ENCODE results near the gene FKBP1A.
A peak's percentile ranks its signal among the peaks of the same experiment; 100 is the strongest.

FKBP1A gene

DNA sequence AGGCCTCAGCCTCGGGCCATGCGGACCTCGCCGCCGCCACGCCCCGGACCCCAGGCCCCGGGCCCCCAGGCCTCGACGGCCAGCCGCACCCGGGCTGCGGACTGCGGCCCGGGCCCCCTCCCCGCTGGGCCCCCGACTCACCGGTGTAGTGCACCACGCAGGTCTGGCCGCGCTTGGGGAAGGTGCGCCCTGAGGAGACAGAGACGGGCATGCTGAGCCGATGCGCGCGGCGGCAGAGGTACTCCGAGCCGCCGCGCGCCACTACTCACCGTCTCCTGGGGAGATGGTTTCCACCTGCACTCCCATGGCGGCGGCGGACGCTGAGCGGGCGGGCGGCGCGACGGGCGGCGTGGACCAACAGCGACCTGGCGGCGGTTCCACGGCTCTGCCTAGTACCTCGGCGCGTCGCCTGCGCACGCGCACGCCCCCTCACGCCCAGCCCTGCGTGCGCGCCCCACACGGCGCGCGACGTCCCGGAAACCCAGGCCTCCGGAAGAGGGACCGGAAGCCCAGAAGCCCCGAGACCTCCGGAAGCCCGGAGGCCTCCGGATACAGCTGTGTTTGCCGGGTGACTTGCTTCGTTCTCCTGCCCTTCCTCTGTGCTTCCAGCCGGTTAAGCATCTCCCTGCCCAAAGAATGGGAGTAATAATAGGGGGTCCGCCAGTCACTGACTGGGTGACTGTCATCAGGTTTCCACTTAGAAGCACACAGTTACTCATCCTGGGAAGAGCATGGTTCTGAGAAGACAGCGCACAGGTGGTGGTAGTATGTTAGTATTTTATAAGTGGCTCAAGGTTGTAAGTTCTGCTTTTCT, at the start of gene FKBP1A:
Gene FKBP1A (minus strand): TSS at position 362 of the 814 bp plus-strand sequence. CDS start 56 bp downstream, at position 306.
- DNase-seq = peak; percentile 51

DNA sequence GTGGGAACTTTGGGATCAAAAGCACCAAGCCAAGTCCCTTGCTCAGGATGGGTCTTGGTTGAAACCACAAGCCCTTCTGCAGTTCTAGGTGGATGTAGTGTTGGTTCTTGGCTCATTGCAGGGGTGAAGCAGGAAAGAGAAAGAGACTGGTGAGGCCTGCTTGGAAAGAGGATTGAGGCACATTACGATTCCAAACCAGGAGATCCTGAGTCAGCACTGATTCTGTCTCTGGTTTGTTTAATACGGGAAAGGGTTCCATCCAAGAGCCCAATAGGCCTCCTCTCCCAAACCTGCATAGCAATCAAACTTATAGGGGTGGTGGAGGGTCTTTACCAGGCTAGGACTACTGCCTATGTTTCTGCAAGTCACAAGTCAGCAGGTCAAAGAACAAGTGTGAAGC, 49.5 kb upstream of the FKBP1A start:
- DNase-seq = no peak

DNA sequence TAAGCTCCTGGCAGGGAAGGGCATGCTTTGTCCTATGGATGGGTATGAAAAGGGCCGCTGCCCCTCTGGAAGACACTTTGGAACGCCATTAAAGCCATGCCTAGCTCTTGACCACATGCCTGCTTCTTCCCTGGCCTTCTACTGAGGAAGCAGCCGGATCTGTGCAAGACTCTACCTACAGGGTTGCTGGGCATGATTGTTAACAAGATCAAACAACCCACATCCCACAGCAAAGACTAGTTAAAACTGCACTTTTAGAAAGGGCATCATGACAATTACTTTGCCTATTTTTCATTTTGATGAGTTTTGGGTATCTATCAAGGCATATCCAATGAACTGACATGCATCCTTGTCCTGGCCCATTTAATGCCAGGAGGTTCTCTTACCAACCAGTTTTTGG, 48.3 kb upstream of the FKBP1A start:
- no peak for DNase-seq

DNA sequence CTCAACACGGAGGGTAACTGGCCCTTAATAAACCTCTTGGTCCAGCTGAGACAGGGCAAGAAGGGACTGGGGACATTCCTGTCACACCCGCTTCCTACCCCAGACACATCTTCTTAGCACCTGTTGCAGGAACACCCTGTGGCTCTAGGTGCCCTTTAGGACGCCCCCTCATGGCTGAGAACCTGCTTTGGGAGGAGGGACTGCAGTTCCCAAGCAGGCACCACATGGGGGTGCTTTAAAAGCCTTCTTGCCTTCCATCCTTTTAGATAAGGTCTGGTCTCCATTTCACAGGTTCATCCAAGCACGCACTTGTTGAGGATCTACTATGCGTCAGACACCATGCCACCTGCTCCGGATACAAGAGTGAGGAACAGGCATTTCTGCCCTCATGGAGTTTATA, 47.2 kb upstream of the FKBP1A start:
- DNase-seq = no peak

DNA sequence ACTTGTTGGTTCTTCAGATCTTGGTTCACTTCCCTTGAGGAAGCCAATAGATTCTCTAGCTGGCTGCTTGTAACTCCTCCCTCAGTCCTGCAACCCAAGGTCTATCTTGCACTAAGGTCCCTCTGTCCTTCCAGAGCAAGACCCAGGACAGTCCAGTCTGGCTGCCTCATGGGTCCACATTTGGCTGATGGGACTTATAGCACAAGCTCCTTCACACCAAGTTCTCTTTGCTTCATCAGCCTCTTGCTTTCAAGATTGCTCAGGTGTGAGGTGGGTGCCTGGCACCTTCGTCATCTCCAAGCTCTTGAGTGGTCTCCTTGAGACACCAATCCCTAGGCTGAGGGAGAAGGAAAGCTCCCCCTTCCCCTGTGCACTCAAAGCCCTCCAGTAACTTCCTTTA, 45.5 kb upstream of the FKBP1A start:
- DNase-seq = no peak

DNA sequence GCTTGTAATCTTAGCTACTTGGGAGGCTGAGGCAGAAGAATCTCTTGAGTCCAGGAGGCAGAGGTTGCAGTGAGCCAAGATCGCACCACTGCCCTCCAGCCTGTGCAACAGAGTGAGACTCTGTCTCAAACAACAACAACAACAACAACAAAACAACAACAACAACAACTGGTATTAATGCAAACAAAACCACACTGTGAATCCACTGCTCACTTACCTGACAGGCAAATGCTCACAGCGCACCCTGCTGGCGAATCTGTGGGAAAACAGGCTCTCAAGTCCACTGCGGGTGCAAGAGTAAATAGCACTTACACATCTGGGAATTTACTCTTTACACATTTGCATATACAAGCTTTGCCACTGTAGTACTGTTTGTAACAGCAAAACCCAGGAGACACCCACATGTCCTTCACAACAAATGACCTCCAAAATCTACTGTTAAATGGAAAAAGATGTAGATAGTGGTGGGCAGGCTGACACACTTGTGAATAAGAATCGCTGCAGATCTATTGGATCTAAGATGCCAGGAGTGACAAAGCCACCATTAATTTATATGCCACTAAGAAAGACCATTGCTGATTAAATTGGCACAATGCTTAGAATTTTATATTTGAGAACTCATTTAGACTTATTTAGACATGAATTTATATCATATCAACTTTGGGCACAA, 44.5 kb upstream of the FKBP1A start:
- peak; percentile 67 for DNase-seq

DNA sequence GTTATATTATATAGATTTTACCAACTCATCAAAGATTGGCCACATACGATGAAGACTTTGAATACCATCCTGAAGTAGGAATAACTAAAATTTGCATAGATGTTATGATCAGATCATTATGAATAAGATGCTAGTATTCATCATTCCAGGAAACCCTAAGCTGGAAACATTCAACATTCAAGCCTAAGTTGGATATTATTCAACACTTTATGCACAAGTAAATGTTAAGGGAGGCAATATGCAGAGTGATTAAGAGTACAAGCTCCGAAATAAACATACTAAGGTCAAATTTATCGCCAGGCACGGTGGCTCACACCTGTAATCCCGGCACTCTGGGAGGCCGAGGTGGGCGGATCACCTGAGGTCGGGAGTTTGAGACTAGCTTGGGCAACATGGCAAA, 43.4 kb upstream of the FKBP1A start:
- no peak for DNase-seq

DNA sequence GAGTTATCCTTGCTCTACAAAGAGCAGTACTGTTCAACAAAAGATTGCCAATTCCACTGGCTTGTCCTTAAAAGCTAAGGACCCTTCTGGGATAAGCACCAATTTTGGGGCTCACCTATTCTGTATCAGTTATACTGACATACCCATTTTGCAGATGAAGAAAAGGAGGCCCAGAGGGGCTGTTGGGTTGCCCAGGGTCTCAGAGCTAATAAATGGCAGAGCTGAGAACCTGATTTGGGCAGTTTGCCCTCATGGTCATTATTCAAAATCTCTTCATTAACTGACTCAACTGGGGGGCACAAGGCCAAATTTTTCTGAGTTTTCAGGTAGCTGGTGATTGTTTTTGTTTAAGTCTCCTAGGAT, 42.5 kb upstream of the FKBP1A start:
- no peak for DNase-seq

DNA sequence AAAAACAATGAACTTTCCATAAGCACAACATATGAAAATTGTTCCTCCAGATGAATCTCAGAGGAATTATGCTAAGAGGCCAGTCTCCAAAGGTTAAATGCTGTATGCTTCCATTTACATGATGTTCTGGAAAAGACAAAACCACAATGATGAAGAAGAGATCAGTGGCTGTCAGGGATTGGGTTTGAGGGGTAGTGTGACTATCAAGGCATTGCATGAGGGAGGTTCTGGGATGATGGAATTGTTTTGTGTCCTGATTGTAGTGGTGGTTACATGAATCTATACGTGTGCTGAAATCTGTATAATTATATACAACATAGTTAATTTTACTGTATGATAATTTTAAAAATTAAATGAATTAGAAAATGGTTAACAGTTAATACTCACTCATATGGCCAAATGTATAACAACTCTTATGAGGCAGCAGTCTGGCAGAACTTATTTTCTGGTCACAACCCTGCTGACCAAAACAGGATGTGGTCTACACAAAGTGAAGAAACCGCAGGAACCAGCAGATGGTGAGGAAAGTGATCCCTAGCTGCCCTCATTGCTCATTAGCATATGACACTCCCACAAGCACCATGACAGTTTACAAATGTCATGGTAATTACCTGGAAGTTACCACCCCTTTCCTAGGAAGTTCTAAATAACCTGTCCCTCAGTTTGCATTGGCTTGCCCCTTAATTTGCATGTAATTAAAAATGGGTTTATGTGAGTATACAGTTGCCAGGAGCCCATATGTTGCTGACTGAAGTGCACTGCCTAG, 41.9 kb upstream of the FKBP1A start:
- peak; percentile 30 for DNase-seq

DNA sequence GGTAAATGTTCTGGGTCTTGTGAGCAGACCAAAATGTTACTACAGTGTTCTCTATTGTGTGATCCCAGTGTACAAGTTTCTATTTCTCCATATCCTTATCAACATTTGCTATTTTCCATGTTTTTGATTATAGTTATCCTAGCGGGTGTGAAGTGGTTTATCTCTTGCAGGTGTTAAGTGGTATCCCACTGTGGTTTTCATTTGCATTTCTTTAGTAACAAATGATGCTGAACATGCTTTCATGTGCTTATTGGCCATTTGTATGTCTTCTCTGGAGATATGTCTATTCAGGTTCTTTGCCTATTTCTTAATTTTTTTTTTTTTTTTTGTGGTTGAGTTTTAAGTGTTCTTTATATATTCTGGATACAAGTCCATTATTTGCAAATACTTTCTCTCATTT, 38.3 kb upstream of the FKBP1A start:
- no peak for DNase-seq

DNA sequence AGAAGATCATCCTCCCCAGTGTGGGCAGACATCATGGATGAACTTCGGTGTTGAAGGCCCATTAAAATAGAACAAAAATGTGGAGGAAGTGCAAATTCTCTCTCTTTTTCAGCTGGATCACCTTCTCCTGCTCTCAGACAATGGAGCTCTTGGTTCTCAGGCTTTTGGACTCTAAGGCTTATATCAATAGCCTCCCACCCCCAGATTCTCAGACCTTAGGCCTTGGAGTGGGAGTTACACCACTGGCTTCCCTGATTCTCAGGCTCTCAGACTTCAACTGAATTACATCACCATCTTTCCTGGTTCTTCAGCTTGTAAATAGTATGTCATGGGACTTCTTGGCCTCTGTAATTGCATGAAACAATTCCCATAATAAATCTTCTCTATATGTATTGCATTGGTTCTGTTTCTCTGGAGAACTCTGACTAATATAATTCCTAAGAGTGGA, 37.2 kb upstream of the FKBP1A start:
- DNase-seq = no peak

DNA sequence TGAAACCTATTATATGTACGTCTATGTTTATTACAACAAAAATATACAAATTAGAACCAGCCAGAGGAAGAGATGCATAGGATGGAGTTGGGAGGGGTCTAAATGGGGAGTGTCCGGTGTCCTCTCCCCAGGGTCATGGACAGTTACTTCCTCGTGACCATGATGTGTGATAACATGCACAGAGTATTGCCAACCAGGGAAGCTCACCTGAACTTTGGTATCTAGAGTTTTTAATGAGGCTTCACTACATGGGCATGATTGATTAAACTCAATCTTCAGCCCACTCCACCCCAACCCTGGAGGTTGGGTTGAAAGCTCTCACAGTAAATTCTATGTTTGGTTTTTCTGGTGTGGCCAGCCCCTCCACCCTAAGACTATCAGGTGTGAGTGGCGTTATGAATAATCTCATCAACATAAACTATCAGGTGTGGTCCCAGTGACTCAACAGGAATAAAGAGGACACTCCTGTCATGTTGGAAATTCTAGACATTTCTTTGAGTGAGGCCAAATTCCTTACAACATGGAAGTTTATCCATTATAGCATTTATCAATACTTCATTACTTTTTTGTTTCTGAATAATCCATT, 36.4 kb upstream of the FKBP1A start:
- DNase-seq = no peak

DNA sequence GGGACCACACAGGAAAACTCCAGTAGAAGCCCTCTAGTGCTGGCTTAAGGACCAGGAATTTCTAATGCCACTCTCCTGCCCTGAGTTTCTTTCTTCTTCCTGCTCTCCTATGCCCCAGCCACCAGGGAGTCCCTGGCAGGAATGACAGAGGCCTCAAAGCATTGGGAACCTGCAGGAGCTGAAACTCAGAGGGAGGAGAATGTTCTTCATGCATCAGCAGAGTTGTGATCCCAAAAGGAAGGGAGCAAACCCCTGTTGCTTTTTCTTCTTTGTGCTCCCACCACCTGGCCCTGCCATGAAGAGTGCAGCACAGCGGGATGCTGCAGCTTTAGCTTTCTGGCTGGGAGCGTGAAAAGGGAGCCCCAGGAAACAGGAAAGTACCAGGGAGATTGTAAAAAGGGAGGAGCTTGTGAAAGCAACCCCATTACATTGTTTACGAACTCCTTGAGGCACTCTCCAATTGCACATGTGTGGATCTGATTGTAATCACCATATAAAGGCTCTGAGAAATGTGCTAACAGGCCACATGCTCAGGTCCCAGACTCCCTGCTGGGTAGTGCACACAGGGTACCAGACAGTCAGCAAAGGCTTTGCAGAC, 34.7 kb upstream of the FKBP1A start:
- peak; percentile 26 for DNase-seq

DNA sequence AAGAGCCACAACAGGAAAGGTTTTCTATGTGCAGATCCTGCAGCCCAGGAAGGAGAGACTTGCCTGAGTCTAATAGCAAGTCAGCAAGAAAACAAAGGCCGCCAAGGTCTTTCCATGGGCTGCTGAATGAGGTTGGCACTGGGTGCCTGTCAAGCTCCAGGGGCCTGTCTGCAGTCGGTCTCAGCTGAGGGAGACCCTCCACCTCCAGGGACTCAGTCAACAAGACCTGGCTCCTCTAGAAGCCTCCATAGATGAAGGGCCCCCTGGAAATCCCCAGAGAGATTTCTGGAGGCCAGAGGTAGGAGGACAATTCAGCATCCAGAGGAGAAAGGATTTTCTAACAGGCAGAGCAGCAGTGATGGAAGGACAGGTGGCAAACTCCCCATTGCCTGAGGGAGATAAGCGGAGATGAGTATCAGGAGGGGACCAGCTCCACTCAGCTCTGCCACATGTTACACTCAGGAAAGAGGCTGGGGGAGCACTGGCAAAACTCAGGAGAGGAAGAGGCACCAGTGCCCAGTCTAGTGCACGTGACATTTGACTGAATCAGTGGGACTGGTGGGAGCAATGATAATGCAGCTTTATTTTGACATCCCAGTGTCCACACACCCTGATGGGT, 33.5 kb upstream of the FKBP1A start:
- DNase-seq = no peak

DNA sequence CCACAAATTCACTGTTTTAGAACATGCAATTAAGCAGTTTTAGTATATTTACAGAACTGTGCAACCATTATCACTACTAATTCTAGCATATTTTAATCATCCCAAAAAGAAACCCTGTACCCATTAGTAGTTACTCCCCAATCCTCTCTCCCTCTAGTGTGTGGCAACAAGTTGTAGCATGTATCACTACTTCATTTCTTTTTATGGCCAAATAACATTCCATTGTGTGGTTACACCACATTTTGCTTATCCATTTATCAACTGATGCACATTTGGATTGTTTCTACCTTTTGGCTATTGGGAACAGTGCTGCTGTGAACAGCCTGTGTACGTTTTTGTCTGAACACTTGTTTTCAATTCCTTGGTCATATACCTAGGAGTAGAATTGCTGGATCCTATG, 31.5 kb upstream of the FKBP1A start:
- no peak for DNase-seq

DNA sequence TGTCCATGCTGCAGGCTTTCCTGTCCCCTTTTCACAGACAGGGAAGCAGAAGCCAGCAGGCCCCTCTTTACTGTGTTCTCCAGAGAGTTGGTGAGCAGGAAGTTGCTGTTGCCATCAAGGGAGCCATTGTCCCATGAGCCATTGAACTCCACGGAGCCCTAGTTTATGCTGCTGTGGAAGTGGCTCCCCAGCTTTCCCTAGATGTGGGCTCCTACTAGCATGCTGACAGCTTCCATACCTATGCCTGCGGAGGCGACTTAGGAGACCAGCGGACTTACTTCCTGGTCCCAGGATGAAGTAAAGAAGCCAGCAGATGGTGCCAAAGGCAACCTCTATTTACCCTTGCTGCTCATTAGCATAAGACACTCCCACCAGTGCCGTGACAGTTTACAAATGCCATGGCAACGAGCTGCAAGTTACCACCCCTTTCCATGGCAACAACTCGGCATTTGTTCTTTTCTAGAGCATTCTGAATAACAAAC, 30.8 kb upstream of the FKBP1A start:
- DNase-seq = peak; percentile 5

DNA sequence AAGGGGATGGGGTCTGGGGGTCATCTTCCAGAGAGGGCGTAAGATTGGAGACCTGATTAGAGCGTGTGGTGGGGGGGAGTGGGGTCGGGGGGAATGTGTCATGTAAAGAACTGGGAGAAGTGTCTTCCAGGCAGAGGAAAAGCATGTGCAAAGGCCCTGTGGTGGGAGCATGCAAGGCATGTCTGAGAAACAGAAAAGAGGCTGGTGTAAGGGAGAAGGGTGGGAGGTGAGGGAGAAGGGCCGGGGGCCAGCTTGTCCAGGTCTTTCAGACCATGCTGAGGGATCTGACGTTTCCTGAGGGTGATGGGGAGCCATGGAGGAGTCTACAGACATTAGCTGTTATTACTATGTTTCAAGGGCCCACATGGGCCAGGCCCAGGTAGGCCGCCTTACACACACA, 30.4 kb upstream of the FKBP1A start:
- DNase-seq = no peak

DNA sequence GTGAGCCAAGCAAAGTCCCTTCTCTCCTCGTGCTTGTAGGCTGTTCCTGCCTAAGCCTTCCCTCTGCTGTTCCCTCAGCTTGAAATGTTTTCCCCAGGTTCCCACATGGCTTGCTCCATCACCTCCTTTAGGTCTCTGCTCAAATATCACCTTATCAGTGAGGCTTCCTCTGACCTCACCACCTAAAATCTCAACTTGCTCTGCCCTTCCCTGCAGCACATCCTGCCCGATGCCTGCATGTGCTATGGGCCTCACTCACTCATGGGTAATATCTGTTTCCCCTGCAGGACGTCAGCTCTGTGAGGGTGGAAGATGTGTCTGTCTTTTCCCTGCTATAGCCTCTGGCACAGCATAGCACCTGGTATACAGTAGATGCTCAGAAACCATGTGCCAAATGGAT, 29.9 kb upstream of the FKBP1A start:
- DNase-seq = no peak

DNA sequence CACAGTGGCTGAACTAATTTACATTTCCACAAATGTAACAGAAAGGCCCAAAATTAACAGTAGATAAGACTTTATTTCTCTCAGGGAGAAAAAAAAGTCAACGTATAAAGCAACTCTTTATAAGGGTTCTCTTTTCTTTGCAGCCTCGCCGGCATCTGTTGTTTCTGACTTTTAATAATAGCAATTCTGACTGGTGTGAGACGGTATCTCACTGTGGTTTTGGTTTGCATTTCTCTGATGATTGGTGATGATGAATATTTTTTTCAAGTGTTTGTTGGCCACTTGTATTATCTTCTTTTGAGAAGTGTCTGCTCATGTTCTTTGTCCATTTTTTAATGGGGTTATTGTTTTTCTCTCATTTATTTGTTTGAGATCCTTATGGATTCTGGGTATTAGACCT, 27.2 kb upstream of the FKBP1A start:
- no peak for DNase-seq

DNA sequence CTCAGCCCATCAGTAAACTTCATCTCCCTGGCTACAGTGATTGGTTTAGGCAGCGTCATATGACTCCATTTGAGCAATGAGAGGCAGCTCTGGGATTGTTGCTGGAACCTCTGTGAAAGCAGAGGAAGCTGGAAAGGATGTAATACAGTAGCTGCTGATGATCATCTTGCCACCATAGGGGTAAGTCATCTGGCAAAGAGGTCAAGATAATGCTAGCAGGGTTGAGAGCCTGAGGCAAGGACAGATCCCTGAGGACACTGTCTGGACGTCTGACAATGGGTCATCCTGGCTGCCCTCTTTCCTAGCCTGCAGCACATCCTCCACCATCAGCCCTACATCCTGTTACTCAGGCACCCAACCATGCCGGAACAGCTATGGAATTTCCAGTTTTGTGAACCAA, 25.5 kb upstream of the FKBP1A start:
- no peak for DNase-seq

DNA sequence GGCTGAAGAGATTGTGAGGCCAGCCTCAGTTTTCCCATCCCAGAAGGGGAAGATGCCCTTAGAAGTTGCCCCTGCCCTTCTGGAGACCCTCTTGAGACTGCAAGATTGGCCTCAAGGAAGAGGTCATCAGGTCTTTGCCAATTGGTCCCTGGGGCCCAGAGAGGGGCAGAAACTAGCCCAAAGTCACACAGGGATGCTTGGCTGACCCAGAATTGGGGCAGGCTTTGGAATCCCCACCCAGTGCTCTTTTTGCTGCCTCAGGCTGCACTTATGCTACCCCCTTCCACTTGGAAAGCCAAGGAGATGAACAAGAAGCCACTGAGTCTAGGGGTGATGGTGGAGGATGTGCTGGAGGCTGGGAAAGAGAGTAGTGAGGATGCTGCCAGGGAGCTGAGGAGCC, 24.9 kb upstream of the FKBP1A start:
- DNase-seq = no peak

DNA sequence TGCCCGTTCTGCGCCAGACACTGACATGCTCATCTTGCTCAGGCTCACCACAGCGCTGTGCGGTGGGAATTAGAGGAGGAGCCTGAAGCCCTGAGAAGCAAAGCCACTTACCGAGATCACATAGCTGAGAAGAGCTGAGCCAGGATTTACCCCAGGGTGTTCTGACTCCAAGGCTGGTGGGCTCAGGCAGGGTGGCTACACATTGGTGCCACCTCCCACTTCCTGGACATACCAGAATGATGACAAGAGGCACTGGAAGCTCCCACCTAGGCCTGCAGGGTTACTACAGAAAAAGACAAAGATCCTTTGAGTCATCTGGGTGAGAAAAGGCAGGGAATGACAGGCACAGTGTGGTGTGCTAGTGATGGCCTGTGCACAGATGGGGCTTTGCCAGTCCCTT, 24.4 kb upstream of the FKBP1A start:
- no peak for DNase-seq
